Transverse colon (tissue), 4 donors: ENCODE measurements around the gene KCNIP3.

Experiments
- EP300 ChIP-seq: sonication (generic); formaldehyde crosslinking; IDR thresholded peaks from one replicate; pipeline ENCODE4 v1.6.1; 2017; ENCODE audit warnings: antibody characterized with exemption, low read depth
- POLR2A ChIP-seq: fragments of 450-650 bp; IDR thresholded peaks from one replicate; pipeline ENCODE4 v1.6.1; 2016; ENCODE audit warnings: antibody characterized with exemption, mild to moderate bottlenecking, moderate library complexity
- POLR2AphosphoS5 ChIP-seq, 3 donors: sonication (generic); formaldehyde crosslinking; IDR thresholded peaks; one replicate each; pipeline ENCODE4 v1.6.1; 2016; ENCODE audit warnings: antibody characterized with exemption in 3 of 3
- TF ChIP-seq, protein P1 (sequence below), 5 experiments: fragments of 200-600 bp in 3 of 5; fragments of 450-650 bp in 2 of 5; sonication (generic) in 3 of 5; IDR thresholded peaks; 1 replicate in 2 of 5; 2 replicates in 3 of 5; pipeline ENCODE4 v1.5.1; 2016 to 2017; ENCODE audit warnings: antibody characterized with exemption in 5 of 5, inconsistent platforms in 3 of 5, mild to moderate bottlenecking in 2 of 5, moderate library complexity in 1 of 5

DNA sequence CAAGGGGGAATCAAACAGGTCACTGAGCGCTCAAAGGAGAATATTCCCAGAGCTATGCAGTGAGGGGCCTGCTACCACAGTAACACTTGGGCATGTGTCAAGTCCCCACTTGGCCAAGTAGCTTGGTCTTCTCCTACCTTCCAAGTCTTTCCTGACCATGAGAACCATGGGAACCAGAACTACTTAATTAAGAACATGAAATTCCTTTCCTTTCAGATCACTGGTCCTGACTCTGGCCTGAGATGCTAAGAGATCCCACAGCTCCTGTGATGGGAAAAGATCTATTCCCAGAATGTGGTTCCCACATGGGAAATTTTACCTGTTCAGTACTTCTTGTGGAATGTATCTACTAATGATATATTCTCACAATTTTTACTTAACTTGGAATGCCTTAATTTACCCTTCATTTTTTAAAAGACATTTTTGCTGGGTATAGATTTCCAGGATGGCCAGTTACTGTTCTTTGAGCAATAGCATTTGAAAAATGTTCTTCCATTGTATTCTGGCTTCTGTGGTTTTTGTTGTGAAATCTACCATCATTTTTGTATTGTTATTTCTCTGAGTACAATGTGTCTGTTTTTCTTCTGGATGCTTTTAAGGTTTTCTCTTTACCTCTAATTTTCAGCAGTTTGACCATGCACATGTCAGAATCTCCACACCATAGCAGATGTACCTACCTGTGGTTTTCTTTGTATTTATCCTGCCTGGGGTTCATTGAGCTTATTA lies 37.9 kb downstream of the KCNIP3 start:
- TF ChIP-seq, protein P1, sequence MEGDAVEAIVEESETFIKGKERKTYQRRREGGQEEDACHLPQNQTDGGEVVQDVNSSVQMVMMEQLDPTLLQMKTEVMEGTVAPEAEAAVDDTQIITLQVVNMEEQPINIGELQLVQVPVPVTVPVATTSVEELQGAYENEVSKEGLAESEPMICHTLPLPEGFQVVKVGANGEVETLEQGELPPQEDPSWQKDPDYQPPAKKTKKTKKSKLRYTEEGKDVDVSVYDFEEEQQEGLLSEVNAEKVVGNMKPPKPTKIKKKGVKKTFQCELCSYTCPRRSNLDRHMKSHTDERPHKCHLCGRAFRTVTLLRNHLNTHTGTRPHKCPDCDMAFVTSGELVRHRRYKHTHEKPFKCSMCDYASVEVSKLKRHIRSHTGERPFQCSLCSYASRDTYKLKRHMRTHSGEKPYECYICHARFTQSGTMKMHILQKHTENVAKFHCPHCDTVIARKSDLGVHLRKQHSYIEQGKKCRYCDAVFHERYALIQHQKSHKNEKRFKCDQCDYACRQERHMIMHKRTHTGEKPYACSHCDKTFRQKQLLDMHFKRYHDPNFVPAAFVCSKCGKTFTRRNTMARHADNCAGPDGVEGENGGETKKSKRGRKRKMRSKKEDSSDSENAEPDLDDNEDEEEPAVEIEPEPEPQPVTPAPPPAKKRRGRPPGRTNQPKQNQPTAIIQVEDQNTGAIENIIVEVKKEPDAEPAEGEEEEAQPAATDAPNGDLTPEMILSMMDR (IDR thresholded peaks at IDR 0.05), result no peak
- TF ChIP-seq POLR2A (no peak), POLR2AphosphoS5 (IDR thresholded peaks at IDR 0.05) (no peak), EP300 (no peak)
